Measurements from ENCODE around the gene FITM2. TPM values are rescaled to one million over a fixed set of nuclear protein-coding genes. Genes with fewer than 3 reads are reported as not detected.

Gene FITM2
- total and polyA plus RNA-seq, 2 donors (not counting 1 experiment from before 2014, with no cell fraction given) = 2.0 to 4.3 TPM

- Mint-ChIP-seq H3K27ac (no peak overlapping the region), H3K9me3 (ENCODE audit: insufficient read depth) (no peaks in the 10 kb centered on the region), H3K27me3 (no peaks in the 10 kb centered on the region), H3K4me3 (no peak overlapping the region), H3K4me1 (no peaks in the 10 kb centered on the region)
- H3K4me1 ChIP-seq (ENCODE audit: control insufficient read depth in 2 of 2, insufficient read depth in 2 of 2, low read length in 2 of 2) = no peaks in the 10 kb centered on the region
- H3K4me2 ChIP-seq (replicated peaks; ENCODE audit: low read depth, low read length, poor library complexity, severe bottlenecking) = no peak overlapping the region
- intact Hi-C loops (cut with micrococcal nuclease) = no loop called here
- no peak overlapping the region for H3K4me3 ChIP-seq (ENCODE audit: control extremely low read depth in 1 of 5, extremely low read depth in 1 of 5, insufficient read depth in 1 of 5, low read depth in 2 of 5, low read length in 4 of 5)
- H3K36me3 ChIP-seq (replicated peaks in 1 of 2; ENCODE audit: control extremely low read depth in 1 of 2, control insufficient read depth in 1 of 2, extremely low read depth in 1 of 2, insufficient read depth in 2 of 2, low read length in 1 of 2) = no peaks in the 10 kb centered on the region
- ChIA-PET POLR2A (no interaction called here), CTCF (no interaction called here)
- H3K27me3 ChIP-seq (replicated peaks in 1 of 4; ENCODE audit: control extremely low read depth in 1 of 4, control insufficient read depth in 3 of 4, insufficient read depth in 4 of 4, low read length in 3 of 4) = no peaks in the 10 kb centered on the region
- H3K27ac ChIP-seq (ENCODE audit: low read length in 2 of 2) = no peak overlapping the region
- H3K79me2 ChIP-seq (ENCODE audit: control insufficient read depth, insufficient read depth, low read length) = no peaks in the 10 kb centered on the region
- H3K9me3 ChIP-seq (ENCODE audit: control extremely low read depth in 1 of 3, control insufficient read depth in 2 of 3, insufficient read depth in 1 of 3, low read length in 2 of 3) = peaks cover 0 to 5% (median 0%) of the 10 kb centered on the region in 3 donors
- no peak overlapping the region for H3K9ac ChIP-seq (ENCODE audit: low read length)
- no peak for DNase-seq
- no peak for ATAC-seq (ENCODE audit: low read depth)
- H4K20me1 ChIP-seq (ENCODE audit: control insufficient read depth, insufficient read depth, low read length, poor library complexity, severe bottlenecking) = no peaks in the 10 kb centered on the region
- no CpG with 5 or more reads among the region's 3 CpGs for WGBS (ENCODE audit: insufficient coverage)
- TF ChIP-seq CTCF (IDR thresholded peaks at IDR 0.05) (no peak), EZH2 (IDR thresholded peaks at IDR 0.05; ENCODE audit: borderline replicate concordance, insufficient read depth, low read depth, low read length, poor library complexity, severe bottlenecking) (no peak)
- no peak overlapping the region for H2AFZ ChIP-seq (ENCODE audit: insufficient read depth, low read depth, low read length, poor library complexity, severe bottlenecking)
Measured at GRCh38 chr20:44282192-44282591, 28.8 kb downstream of the FITM2 start.

- ChIA-PET POLR2A (no interaction called here), CTCF (no interaction called here)
- ATAC-seq (ENCODE audit: low read depth) (no peak), DNase-seq (no peak)
- H3K4me3 Mint-ChIP-seq = no peak overlapping the region
- no peaks in the 10 kb centered on the region for H3K36me3 ChIP-seq (replicated peaks in 1 of 2; ENCODE audit: control extremely low read depth in 1 of 2, control insufficient read depth in 1 of 2, extremely low read depth in 1 of 2, insufficient read depth in 2 of 2, low read length in 1 of 2)
- H3K9me3 ChIP-seq (ENCODE audit: control extremely low read depth in 1 of 3, control insufficient read depth in 2 of 3, insufficient read depth in 1 of 3, low read length in 2 of 3) = peaks cover 0 to 7% (median 0%) of the 10 kb centered on the region in 3 donors
- no peaks in the 10 kb centered on the region for H3K4me1 ChIP-seq (ENCODE audit: control insufficient read depth in 2 of 2, insufficient read depth in 2 of 2, low read length in 2 of 2)
- H3K4me3 ChIP-seq (ENCODE audit: control extremely low read depth in 1 of 5, extremely low read depth in 1 of 5, insufficient read depth in 1 of 5, low read depth in 2 of 5, low read length in 4 of 5) = no peak overlapping the region
- no peaks in the 10 kb centered on the region for H3K27me3 Mint-ChIP-seq
- H3K9me3 Mint-ChIP-seq (ENCODE audit: insufficient read depth) = no peaks in the 10 kb centered on the region
- H3K27me3 ChIP-seq (replicated peaks in 1 of 4; ENCODE audit: control extremely low read depth in 1 of 4, control insufficient read depth in 3 of 4, insufficient read depth in 4 of 4, low read length in 3 of 4) = no peaks in the 10 kb centered on the region
- intact Hi-C loops (cut with micrococcal nuclease) = no loop called here
- no peak overlapping the region for H2AFZ ChIP-seq (ENCODE audit: insufficient read depth, low read depth, low read length, poor library complexity, severe bottlenecking)
- TF ChIP-seq CTCF (IDR thresholded peaks at IDR 0.05) (no peak), EZH2 (IDR thresholded peaks at IDR 0.05; ENCODE audit: borderline replicate concordance, insufficient read depth, low read depth, low read length, poor library complexity, severe bottlenecking) (no peak)
- H3K79me2 ChIP-seq (ENCODE audit: control insufficient read depth, insufficient read depth, low read length) = no peaks in the 10 kb centered on the region
- H3K27ac ChIP-seq (ENCODE audit: low read length in 2 of 2) = no peak overlapping the region
- WGBS (ENCODE audit: insufficient coverage) = no CpG with 5 or more reads among the region's 2 CpGs
- no peaks in the 10 kb centered on the region for H4K20me1 ChIP-seq (ENCODE audit: control insufficient read depth, insufficient read depth, low read length, poor library complexity, severe bottlenecking)
- H3K27ac Mint-ChIP-seq = no peak overlapping the region
- no peak overlapping the region for H3K4me2 ChIP-seq (replicated peaks; ENCODE audit: low read depth, low read length, poor library complexity, severe bottlenecking)
- no peaks in the 10 kb centered on the region for H3K4me1 Mint-ChIP-seq
- no peak overlapping the region for H3K9ac ChIP-seq (ENCODE audit: low read length)
Measured at GRCh38 chr20:44280387-44280786, 30.6 kb downstream of the FITM2 start.
